CD4-positive, alpha-beta T cell (primary cell): ENCODE data around the gene ZMYM5. TPM values are rescaled to one million over a fixed set of nuclear protein-coding genes. Genes with fewer than 3 reads are reported as not detected.

ENCODE experiments used
- ATAC-seq: fragments of 200-7000 bp; cut with Tn5 transposase; one replicate; pipeline ENCODE4 v1.10.0; 2022; ENCODE audit warnings: mild to moderate bottlenecking; ENCODE audit not compliant: poor library complexity
- CTCF ChIA-PET: fragments of 350-600 bp; sonication (Branson Sonifier 250); formaldehyde crosslinking; loops from one replicate; lab custom pipeline; 2021; ENCODE audit warnings: antibody characterized with exemption, inconsistent platforms; lab: Charles Lee
- POLR2A ChIA-PET: fragments of 350-600 bp; sonication (Branson Sonifier 250); formaldehyde crosslinking; loops from one replicate; lab custom pipeline; 2021; ENCODE audit warnings: antibody characterized with exemption, inconsistent platforms; lab: Charles Lee
- DNase-seq, 14 experiments: peaks; one replicate each; pipeline ENCODE4 v3.0.0-alpha.2; 2013 to 2020; ENCODE audit warnings: mixed read lengths in 2 of 14
- H3K27ac ChIP-seq, 2 donors: one replicate each; pipeline versions ENCODE4 v1.5.1 to v1.7.0; 2013; ENCODE audit warnings: low read length in 2 of 2, low read depth in 1 of 2, mild to moderate bottlenecking in 1 of 2
- H3K27me3 ChIP-seq, 2 experiments: 1 replicate in 1 of 2; 2 replicates in 1 of 2; pipeline versions ENCODE4 v1.6.1 to v1.7.0; 2013; ENCODE audit warnings: low read length in 2 of 2, control low read depth in 1 of 2, mild to moderate bottlenecking in 1 of 2, moderate library complexity in 1 of 2; ENCODE audit not compliant: insufficient read depth in 2 of 2, control insufficient read depth in 1 of 2
- H3K36me3 ChIP-seq: one replicate; pipeline ENCODE4 v1.6.1; 2013; ENCODE audit warnings: low read length, control low read depth; ENCODE audit not compliant: insufficient read depth
- H3K4me1 ChIP-seq: one replicate; pipeline ENCODE4 v1.6.1; 2013; ENCODE audit warnings: low read length, control low read depth; ENCODE audit not compliant: insufficient read depth
- H3K4me3 ChIP-seq: one replicate; pipeline ENCODE4 v1.5.1; 2013; ENCODE audit warnings: mild to moderate bottlenecking, low read length, moderate library complexity
- H3K9me3 ChIP-seq, 2 experiments: 1 replicate in 1 of 2; 2 replicates in 1 of 2; pipeline versions ENCODE4 v1.6.1 to v1.7.0; 2013; ENCODE audit warnings: low read length in 2 of 2, mild to moderate bottlenecking in 2 of 2, control low read depth in 1 of 2, moderate library complexity in 1 of 2; ENCODE audit not compliant: control insufficient read depth in 1 of 2, insufficient read depth in 1 of 2
- H3K27ac Mint-ChIP-seq: one replicate; pipeline ENCODE4 v1.8.0; 2020; ENCODE audit warnings: mixed read lengths
- H3K27me3 Mint-ChIP-seq: one replicate; pipeline ENCODE4 v1.8.0; 2021; ENCODE audit warnings: mixed read lengths
- H3K36me3 Mint-ChIP-seq: one replicate; pipeline ENCODE4 v1.8.0; 2021; ENCODE audit warnings: low read depth, mixed read lengths
- H3K4me1 Mint-ChIP-seq: one replicate; pipeline ENCODE4 v1.8.0; 2021; ENCODE audit warnings: low read depth, mixed read lengths
- H3K4me3 Mint-ChIP-seq: one replicate; pipeline ENCODE4 v1.8.0; 2020; ENCODE audit warnings: mild to moderate bottlenecking, mixed read lengths
- H3K9me3 Mint-ChIP-seq: one replicate; pipeline ENCODE4 v1.8.0; 2020; ENCODE audit warnings: mixed read lengths
- intact Hi-C, 2 experiments: fragments of 100-400 bp; cut with DNase I in 1 of 2; cut with micrococcal nuclease in 1 of 2; formaldehyde crosslinking; loops; one replicate each; pipeline versions ENCODE4 v1.15.1 to v1.9.0; 2023 to 2025; cut with DNase I, micrococcal nuclease
- polyA plus RNA-seq, 2 donors: library from polyadenylated mRNA; unstranded; fragments of 120-200 nt; gene quantifications; one replicate each; pipeline ENCODE4 v1.2.1, GENCODE V29; 2013
- total RNA-seq, 174 experiments: library from RNA in 2 of 174; stranded (reverse) in 2 of 174; gene quantifications; one replicate each; pipeline ENCODE4 v1.2.3 and lab custom pipeline; 2021 to 2026
- TF ChIP-seq, protein P1 (sequence below): fragments of 200-600 bp; IDR thresholded peaks from one replicate; pipeline ENCODE4 v1.8.0; 2022; ENCODE audit warnings: antibody characterized with exemption, mild to moderate bottlenecking

The ZMYM5 gene
- total RNA-seq (10 to 100 TPM; 29.2 to 32.1 TPM), total RNA-seq (lab: John Stamatoyannopoulos, UW) (15.1 to 70.9 (median 46.0) reads per million in 172 experiments)
- 19.8 TPM for polyA plus RNA-seq (2013, experiment 1 of 2)
- 21.6 TPM for polyA plus RNA-seq (2013, experiment 2 of 2)

DNA sequence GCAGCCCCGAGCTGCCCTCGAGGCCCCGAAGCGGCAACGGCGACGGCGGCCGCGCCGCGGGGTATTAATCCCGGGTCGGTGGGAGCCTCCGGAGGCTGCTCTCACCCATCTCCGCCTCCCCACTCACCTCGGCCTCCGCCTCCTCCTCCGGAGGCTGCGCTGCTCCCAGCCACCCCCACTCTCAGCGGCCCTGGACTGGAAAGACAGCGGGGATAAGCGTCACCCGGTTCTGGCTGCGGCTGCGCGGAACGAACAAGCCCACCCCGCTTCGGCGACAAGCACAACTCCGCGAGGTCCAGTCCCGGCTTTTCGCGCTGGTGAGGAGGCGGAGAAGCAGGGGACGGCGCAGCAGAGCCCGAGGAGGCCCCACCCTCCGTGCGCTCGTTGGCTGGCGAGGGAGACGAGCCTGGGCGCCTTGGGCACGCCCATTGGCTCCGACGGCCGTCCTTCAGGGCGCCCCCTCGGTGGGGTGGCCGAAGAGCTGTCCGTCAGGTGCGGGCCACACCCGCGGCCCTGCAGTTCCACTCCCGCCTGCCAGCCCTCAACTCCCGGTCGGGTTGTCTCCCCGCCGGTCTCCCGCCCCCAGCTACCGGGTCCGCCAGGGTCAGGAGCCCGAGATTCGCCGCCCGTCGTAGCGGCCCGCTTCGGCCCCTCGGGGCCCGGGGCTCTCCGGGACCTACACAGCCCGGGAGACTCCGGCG lies at the start of gene ZMYM5:
ZMYM5 (minus strand) TSS at position 327 of the 701 bp plus-strand sequence. CDS start 11,469 bp downstream, outside the sequence.
- Histone ChIP-seq H3K27me3 (no peaks in the 10 kb centered on the region), H3K27ac (peak within 1 kb of the TSS; percentile 92), H3K9me3 (no peaks in the 10 kb centered on the region), H3K4me3 (peak within 1 kb of the TSS; percentile 84), H3K4me1 (peaks cover 33% of the 10 kb centered on the region), H3K36me3 (peaks cover 4% of the 10 kb centered on the region)
- ChIA-PET POLR2A (interaction anchor here (0.6 to 5.7 kb wide), 20 partner anchors 11 to 1740 kb away, joined by 3 to 74 read pairs (median 6); partner anchors contain the start of genes EEF1AKMT1, MICU2, MPHOSPH8 and PSPC1), CTCF (interaction anchor here (1.1 to 2.5 kb wide), 2 partner anchors 94 to 96 kb away, joined by 3 to 12 read pairs; no protein-coding TSS in a partner anchor)
- Mint-ChIP-seq H3K4me1 (peaks cover 37% of the 10 kb centered on the region), H3K4me3 (peak within 1 kb of the TSS; percentile 98), H3K27me3 (no peaks in the 10 kb centered on the region), H3K9me3 (no peaks in the 10 kb centered on the region), H3K36me3 (peaks cover 40% of the 10 kb centered on the region), H3K27ac (peak within 1 kb of the TSS; percentile 91)
- ATAC-seq, result peak; percentile 81
- TF ChIP-seq, protein P1, sequence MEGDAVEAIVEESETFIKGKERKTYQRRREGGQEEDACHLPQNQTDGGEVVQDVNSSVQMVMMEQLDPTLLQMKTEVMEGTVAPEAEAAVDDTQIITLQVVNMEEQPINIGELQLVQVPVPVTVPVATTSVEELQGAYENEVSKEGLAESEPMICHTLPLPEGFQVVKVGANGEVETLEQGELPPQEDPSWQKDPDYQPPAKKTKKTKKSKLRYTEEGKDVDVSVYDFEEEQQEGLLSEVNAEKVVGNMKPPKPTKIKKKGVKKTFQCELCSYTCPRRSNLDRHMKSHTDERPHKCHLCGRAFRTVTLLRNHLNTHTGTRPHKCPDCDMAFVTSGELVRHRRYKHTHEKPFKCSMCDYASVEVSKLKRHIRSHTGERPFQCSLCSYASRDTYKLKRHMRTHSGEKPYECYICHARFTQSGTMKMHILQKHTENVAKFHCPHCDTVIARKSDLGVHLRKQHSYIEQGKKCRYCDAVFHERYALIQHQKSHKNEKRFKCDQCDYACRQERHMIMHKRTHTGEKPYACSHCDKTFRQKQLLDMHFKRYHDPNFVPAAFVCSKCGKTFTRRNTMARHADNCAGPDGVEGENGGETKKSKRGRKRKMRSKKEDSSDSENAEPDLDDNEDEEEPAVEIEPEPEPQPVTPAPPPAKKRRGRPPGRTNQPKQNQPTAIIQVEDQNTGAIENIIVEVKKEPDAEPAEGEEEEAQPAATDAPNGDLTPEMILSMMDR, result no peak
- peak; percentile 85 to 98 (median 93) for DNase-seq
- intact Hi-C loops, result loop anchor here (1.0 to 10.0 kb wide), 8 partner anchors 79 to 1739 kb away; partner anchors contain the start of genes MPHOSPH8 (in 2 of the 2), EEF1AKMT1 (in 1 of the 2), MICU2 (in 1 of the 2) and PSPC1 (in 1 of the 2)

DNA sequence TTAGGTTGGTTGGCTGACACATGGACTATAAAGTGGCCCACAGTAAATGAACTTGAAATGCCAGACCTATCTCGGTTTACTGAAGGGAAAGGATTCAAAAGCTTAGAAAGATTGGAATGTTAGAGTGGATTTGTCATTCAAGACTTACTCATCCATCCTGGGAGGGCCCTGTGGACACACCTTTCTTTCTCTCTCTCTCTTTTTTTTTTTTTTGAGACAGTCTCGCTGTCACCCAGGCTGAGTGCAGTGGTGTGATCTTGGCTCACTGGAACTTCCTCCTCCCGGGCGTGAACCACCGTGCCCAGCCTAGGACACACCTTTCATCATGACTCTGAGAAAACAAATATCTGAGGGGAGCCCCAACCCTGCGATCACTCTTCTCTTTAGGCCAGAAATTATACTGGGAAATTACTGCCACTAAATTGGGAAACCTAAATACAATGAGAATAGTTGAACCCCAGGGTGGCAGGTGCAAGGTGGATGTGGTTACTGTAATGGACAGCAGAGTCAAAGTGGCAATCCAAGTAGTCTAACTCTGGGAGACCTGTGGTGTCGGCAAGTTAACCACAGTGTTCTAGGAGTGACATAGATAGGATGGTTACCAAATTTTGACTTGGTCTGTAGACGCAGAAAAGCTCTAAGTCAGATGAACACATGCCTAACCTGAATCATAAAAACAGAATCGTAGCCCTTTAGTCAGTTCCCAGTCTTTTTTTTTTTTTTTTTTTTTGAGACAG lies 47.1 kb upstream of the ZMYM5 start:
- POLR2A ChIA-PET, result no interaction called here

More for the DNA sequence above, 47.1 kb upstream of the ZMYM5 start:
- Mint-ChIP-seq H3K27me3 (no peaks in the 10 kb centered on the region), H3K27ac (no peak overlapping the region), H3K4me3 (no peak overlapping the region), H3K36me3 (no peaks in the 10 kb centered on the region), H3K9me3 (no peaks in the 10 kb centered on the region), H3K4me1 (no peaks in the 10 kb centered on the region)
- DNase-seq (no peak), ATAC-seq (no peak)
- Histone ChIP-seq H3K27ac (no peak overlapping the region), H3K4me1 (no peaks in the 10 kb centered on the region), H3K27me3 (no peaks in the 10 kb centered on the region), H3K4me3 (no peak overlapping the region), H3K9me3 (no peaks in the 10 kb centered on the region), H3K36me3 (no peaks in the 10 kb centered on the region)
- CTCF ChIA-PET, result no interaction called here
- TF ChIP-seq, protein P1, result no peak
- intact Hi-C loops, result no loop called here
